ENCODE measurements around the gene TPK1. TPM values are rescaled to one million over a fixed set of nuclear protein-coding genes. Genes with fewer than 3 reads are reported as not detected.
A peak's percentile ranks its signal among the peaks of the same experiment; 100 is the strongest.
"Not testable (repeated sequence)": the region's sequence is repeated elsewhere in the genome, so short reads cannot be mapped to it uniquely, and the experiment has no call there.

TPK1 gene
- total RNA-seq, 1 donor from 2014 or later, result 13.5 TPM

- DNase-seq (ENCODE audit: low spot score), result no peak
Observed at GRCh38 chr7:144483189-144483588, 352.7 kb downstream of the TPK1 start.

- DNase-seq (ENCODE audit: low spot score), result peak; percentile 11
Observed at GRCh38 chr7:144481833-144482232, 354.0 kb downstream of the TPK1 start.

- DNase-seq (ENCODE audit: low spot score), result no peak
Observed at GRCh38 chr7:144477348-144477747, 358.5 kb downstream of the TPK1 start.

- DNase-seq (ENCODE audit: low spot score), result no peak
Observed at GRCh38 chr7:144474800-144475615, 360.8 kb downstream of the TPK1 start.

- DNase-seq (ENCODE audit: low spot score), result no peak
Observed at GRCh38 chr7:144474363-144474762, 361.5 kb downstream of the TPK1 start.

GRCh38 chr7:144473908-144474307 lies 361.9 kb downstream of the TPK1 start:
- DNase-seq (ENCODE audit: low spot score), result no peak

GRCh38 chr7:144470078-144470477 lies 365.8 kb downstream of the TPK1 start:
- peak; percentile 64 for DNase-seq (ENCODE audit: low spot score)

GRCh38 chr7:144468990-144469732 lies 366.7 kb downstream of the TPK1 start:
- DNase-seq (ENCODE audit: low spot score), result peak; percentile 97

GRCh38 chr7:144459635-144460034 lies 376.2 kb downstream of the TPK1 start:
- no peak for DNase-seq (ENCODE audit: low spot score)

- DNase-seq (ENCODE audit: low spot score), result no peak
Observed at GRCh38 chr7:144455040-144455404, 380.8 kb downstream of the TPK1 start.

GRCh38 chr7:144454256-144455039 lies 381.4 kb downstream of the TPK1 start:
- peak; percentile 77 for DNase-seq (ENCODE audit: low spot score)

GRCh38 chr7:144452064-144452463 lies 383.8 kb downstream of the TPK1 start:
- no peak for DNase-seq (ENCODE audit: low spot score)

GRCh38 chr7:144445590-144445989 lies 390.3 kb downstream of the TPK1 start:
- peak; percentile 61 for DNase-seq (ENCODE audit: low spot score)

- no peak for DNase-seq (ENCODE audit: low spot score)
Observed at GRCh38 chr7:144439717-144440205, 396.1 kb downstream of the TPK1 start.

- DNase-seq (ENCODE audit: low spot score), result no peak
Observed at GRCh38 chr7:144438759-144439158, 397.1 kb downstream of the TPK1 start.

- peak; percentile 76 for DNase-seq (ENCODE audit: low spot score)
Observed at GRCh38 chr7:144437370-144438191, 398.3 kb downstream of the TPK1 start.

GRCh38 chr7:144436500-144436899 lies 399.4 kb downstream of the TPK1 start:
- no peak for DNase-seq (ENCODE audit: low spot score)

GRCh38 chr7:144428431-144428830 lies 407.4 kb downstream of the TPK1 start:
- no peak for DNase-seq (ENCODE audit: low spot score)

GRCh38 chr7:144427539-144427938 lies 408.3 kb downstream of the TPK1 start:
- DNase-seq (ENCODE audit: low spot score), result not testable (repeated sequence)

- DNase-seq (ENCODE audit: low spot score), result not testable (repeated sequence)
Observed at GRCh38 chr7:144418931-144419330, 416.9 kb downstream of the TPK1 start.

- no peak for DNase-seq (ENCODE audit: low spot score)
Observed at GRCh38 chr7:144416341-144416740, 419.5 kb downstream of the TPK1 start.
